GM12878 (cell line): Measurements from ENCODE around the gene C1D. TPM values are rescaled to one million over a fixed set of nuclear protein-coding genes. Genes with fewer than 3 reads are reported as not detected.

Source experiments
- FOXM1 ChIP-seq: IDR thresholded peaks from 2 replicates; pipeline ENCODE4 v1.6.1; 2012; ENCODE audit warnings: low read depth, mild to moderate bottlenecking, inconsistent platforms, low read length, moderate library complexity
- IKZF2 ChIP-seq, 2 experiments: fragments of 450-650 bp; IDR thresholded peaks; 2 replicates each; pipeline ENCODE4 v1.6.1; 2017; ENCODE audit warnings: mild to moderate bottlenecking in 2 of 2, moderate library complexity in 2 of 2
- RAD21 ChIP-seq: IDR thresholded peaks from 2 replicates; pipeline ENCODE4 v1.6.1; 2011; ENCODE audit warnings: mild to moderate bottlenecking, low read depth, low read length, moderate library complexity; ENCODE audit not compliant: insufficient read depth
- TBL1XR1 ChIP-seq: IDR thresholded peaks from 2 replicates; pipeline ENCODE4 v1.6.1; 2012; ENCODE audit warnings: low read depth, low read length, improper control_type of control experiment
- polyA plus RNA-seq, 11 experiments: library from polyadenylated mRNA; depleted of rRNA in 4 of 11; unstranded in 6 of 11; stranded (reverse) in 5 of 11; fragments of >200 nt; fragmentation: Nextera tagmentation in 4 of 11; fragmentation: Illumina TruSeq in 1 of 11; extraction: Ambion mirVana in 4 of 11; extraction: Trizol in 1 of 11; gene quantifications; 1 replicate in 1 of 11; 2 replicates in 10 of 11; pipeline versions ENCODE4 v1.2.1 to v1.2.3, GENCODE V29; 2011 to 2016; ENCODE audit warnings: inconsistent platforms in 2 of 11, missing spikeins in 2 of 11, low read depth in 1 of 11
- total RNA-seq, 4 experiments: library from RNA; depleted of rRNA in 3 of 4; stranded (reverse); fragments of >200 nt in 3 of 4; fragmentation: Illumina TruSeq in 1 of 4; extraction: Trizol in 1 of 4; gene quantifications; 2 replicates each; pipeline versions ENCODE4 v1.2.1 to v1.2.3, GENCODE V29; 2013 to 2021
- TF ChIP-seq, protein P1 (sequence below): fragments of 450-650 bp; formaldehyde crosslinking; IDR thresholded peaks from 2 replicates; pipeline ENCODE4 v1.5.0; 2022; ENCODE audit warnings: mild to moderate bottlenecking, missing genetic modification characterization
- TF ChIP-seq, protein P2 (sequence below): IDR thresholded peaks from 2 replicates; pipeline ENCODE4 v1.6.1; 2012; ENCODE audit warnings: mild to moderate bottlenecking, low read depth, low read length
- TF ChIP-seq, protein P3 (sequence below), 3 experiments: IDR thresholded peaks in 2 of 3; conservative IDR thresholded peaks in 1 of 3; 2 replicates each; pipeline ENCODE4 v1.5.1; 2011; ENCODE audit warnings: low read depth in 3 of 3, low read length in 3 of 3, mild to moderate bottlenecking in 3 of 3, control low read depth in 2 of 3, moderate library complexity in 2 of 3, inconsistent platforms in 1 of 3, mixed read lengths in 1 of 3; ENCODE audit not compliant: control insufficient read depth in 2 of 3, insufficient read depth in 1 of 3; ENCODE audit errors: extremely low read depth in 1 of 3

The C1D gene
- total and polyA plus RNA-seq, 10 of the 15 experiments (the other 5 are each of a cell fraction or from before 2014, with no cell fraction given) = 18.9 to 152 (median 59.1) TPM

DNA sequence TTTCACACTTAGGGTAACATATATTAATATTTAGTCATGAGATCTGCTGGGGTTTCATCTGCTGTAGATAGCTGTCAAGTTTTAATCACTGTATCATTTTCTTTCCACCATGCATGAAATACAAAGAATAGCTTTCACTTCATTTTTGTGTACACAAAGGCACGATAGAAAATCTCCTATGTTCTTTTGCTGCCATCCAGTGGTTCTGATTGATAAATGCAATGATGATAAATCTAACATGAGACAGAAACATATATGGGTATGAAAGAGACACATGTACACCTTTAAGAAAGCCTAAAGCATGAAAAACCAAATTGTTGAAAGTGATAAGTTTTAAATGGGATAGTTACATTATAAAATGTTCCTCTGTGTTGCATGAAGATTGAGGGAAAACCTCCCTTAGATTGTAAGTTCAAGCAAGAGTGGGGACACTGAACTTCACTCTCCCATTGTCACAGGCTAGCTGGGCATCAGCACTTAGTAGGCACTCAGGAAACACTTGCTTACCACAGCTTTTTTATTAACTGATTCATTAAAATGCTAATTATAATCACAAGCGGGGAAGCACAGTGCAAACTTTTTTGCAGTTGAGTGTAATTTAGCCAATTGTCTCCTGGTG lies 31.2 kb downstream of the C1D start (continued):
- TF ChIP-seq, protein P1, sequence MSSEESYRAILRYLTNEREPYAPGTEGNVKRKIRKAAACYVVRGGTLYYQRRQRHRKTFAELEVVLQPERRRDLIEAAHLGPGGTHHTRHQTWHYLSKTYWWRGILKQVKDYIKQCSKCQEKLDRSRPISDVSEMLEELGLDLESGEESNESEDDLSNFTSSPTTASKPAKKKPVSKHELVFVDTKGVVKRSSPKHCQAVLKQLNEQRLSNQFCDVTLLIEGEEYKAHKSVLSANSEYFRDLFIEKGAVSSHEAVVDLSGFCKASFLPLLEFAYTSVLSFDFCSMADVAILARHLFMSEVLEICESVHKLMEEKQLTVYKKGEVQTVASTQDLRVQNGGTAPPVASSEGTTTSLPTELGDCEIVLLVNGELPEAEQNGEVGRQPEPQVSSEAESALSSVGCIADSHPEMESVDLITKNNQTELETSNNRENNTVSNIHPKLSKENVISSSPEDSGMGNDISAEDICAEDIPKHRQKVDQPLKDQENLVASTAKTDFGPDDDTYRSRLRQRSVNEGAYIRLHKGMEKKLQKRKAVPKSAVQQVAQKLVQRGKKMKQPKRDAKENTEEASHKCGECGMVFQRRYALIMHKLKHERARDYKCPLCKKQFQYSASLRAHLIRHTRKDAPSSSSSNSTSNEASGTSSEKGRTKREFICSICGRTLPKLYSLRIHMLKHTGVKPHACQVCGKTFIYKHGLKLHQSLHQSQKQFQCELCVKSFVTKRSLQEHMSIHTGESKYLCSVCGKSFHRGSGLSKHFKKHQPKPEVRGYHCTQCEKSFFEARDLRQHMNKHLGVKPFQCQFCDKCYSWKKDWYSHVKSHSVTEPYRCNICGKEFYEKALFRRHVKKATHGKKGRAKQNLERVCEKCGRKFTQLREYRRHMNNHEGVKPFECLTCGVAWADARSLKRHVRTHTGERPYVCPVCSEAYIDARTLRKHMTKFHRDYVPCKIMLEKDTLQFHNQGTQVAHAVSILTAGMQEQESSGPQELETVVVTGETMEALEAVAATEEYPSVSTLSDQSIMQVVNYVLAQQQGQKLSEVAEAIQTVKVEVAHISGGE = no peak
- TF ChIP-seq RAD21 = peak; percentile 89
- no peak for TF ChIP-seq TBL1XR1
- TF ChIP-seq FOXM1 = no peak
- TF ChIP-seq, protein P2, sequence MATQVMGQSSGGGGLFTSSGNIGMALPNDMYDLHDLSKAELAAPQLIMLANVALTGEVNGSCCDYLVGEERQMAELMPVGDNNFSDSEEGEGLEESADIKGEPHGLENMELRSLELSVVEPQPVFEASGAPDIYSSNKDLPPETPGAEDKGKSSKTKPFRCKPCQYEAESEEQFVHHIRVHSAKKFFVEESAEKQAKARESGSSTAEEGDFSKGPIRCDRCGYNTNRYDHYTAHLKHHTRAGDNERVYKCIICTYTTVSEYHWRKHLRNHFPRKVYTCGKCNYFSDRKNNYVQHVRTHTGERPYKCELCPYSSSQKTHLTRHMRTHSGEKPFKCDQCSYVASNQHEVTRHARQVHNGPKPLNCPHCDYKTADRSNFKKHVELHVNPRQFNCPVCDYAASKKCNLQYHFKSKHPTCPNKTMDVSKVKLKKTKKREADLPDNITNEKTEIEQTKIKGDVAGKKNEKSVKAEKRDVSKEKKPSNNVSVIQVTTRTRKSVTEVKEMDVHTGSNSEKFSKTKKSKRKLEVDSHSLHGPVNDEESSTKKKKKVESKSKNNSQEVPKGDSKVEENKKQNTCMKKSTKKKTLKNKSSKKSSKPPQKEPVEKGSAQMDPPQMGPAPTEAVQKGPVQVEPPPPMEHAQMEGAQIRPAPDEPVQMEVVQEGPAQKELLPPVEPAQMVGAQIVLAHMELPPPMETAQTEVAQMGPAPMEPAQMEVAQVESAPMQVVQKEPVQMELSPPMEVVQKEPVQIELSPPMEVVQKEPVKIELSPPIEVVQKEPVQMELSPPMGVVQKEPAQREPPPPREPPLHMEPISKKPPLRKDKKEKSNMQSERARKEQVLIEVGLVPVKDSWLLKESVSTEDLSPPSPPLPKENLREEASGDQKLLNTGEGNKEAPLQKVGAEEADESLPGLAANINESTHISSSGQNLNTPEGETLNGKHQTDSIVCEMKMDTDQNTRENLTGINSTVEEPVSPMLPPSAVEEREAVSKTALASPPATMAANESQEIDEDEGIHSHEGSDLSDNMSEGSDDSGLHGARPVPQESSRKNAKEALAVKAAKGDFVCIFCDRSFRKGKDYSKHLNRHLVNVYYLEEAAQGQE = no peak
- TF ChIP-seq, protein P3, sequence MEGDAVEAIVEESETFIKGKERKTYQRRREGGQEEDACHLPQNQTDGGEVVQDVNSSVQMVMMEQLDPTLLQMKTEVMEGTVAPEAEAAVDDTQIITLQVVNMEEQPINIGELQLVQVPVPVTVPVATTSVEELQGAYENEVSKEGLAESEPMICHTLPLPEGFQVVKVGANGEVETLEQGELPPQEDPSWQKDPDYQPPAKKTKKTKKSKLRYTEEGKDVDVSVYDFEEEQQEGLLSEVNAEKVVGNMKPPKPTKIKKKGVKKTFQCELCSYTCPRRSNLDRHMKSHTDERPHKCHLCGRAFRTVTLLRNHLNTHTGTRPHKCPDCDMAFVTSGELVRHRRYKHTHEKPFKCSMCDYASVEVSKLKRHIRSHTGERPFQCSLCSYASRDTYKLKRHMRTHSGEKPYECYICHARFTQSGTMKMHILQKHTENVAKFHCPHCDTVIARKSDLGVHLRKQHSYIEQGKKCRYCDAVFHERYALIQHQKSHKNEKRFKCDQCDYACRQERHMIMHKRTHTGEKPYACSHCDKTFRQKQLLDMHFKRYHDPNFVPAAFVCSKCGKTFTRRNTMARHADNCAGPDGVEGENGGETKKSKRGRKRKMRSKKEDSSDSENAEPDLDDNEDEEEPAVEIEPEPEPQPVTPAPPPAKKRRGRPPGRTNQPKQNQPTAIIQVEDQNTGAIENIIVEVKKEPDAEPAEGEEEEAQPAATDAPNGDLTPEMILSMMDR (IDR thresholded peaks at IDR 0.05 in 2 of 3, conservative IDR thresholded peaks at IDR 0.05 in 1 of 3; ENCODE audit: control insufficient read depth in 2 of 3, extremely low read depth in 1 of 3, insufficient read depth in 1 of 3, low read depth in 3 of 3, low read length in 3 of 3) = peak; percentile 50 to 74 (median 65); a peak in 5 of 6 replicates
- TF ChIP-seq IKZF2 (IDR thresholded peaks at IDR 0.05) = no peak
